Sciatic nerve (tissue), 2 donors: ENCODE data around the gene ENKD1. TPM values are rescaled to one million over a fixed set of nuclear protein-coding genes. Genes with fewer than 3 reads are reported as not detected.
"Not testable (repeated sequence)": the region's sequence is repeated elsewhere in the genome, so short reads cannot be mapped to it uniquely, and the experiment has no call there.

Experiments used
- ATAC-seq: fragments of 200-7000 bp; cut with Tn5 transposase; one replicate; pipeline ENCODE4 v1.9.1; 2020; ENCODE audit warnings: mild to moderate bottlenecking, moderate library complexity
- DNase-seq: peaks from one replicate; pipeline ENCODE4 v3.0.0-alpha.2; 2020; ENCODE audit warnings: low spot score
- intact Hi-C: fragments of 100-400 bp; cut with DNase I; formaldehyde crosslinking; loops from one replicate; pipeline ENCODE4 v1.14.2; 2022
- total RNA-seq: library from RNA; stranded (reverse); fragmentation: NEBNext Ultra II Directional; extraction: Animal tissue kit (Norgen Biotek cat#: 25700); gene quantifications from one replicate; pipeline ENCODE4 v1.2.1, GENCODE V29; 2021
- donor health status: DM: no; HTN: no; CAD: no.
- donor health status: DM: no; HTN: no; CAD: no.

Gene ENKD1
- total RNA-seq: 19.7 TPM

GRCh38 chr16:67666559-67667452 is at the start of gene ENKD1, which contains the start of gene C16orf86:
ENKD1 (minus strand) TSS chr16:67666750; CDS start chr16:67666442, 308 bp downstream.
C16orf86 (plus strand) TSS chr16:67666814; CDS start chr16:67666971, 157 bp downstream.
- peak; percentile 92 for DNase-seq
- ATAC-seq: peak; percentile 76
- intact Hi-C loops: loop anchor here (10.0 kb wide), 1 partner anchor 142 kb away; the partner anchor contains the start of gene RIPOR1

- ATAC-seq: no peak
- intact Hi-C loops: no loop called here
These were observed 49.5 kb upstream of the ENKD1 start for GRCh38 chr16:67716097-67716496.

GRCh38 chr16:67714522-67714921 is 48.0 kb upstream of the ENKD1 start:
- DNase-seq: no peak
- intact Hi-C loops: no loop called here
- ATAC-seq: no peak

More at GRCh38 chr16:67716097-67716496, 49.5 kb upstream of the ENKD1 start:
- no peak for DNase-seq

- ATAC-seq: no peak
- intact Hi-C loops: no loop called here
- no peak for DNase-seq
These were observed 47.2 kb upstream of the ENKD1 start for GRCh38 chr16:67713647-67714273.

GRCh38 chr16:67710607-67711006 is 44.1 kb upstream of the ENKD1 start:
- ATAC-seq: no peak
- DNase-seq: no peak
- intact Hi-C loops: no loop called here

- ATAC-seq (no peak), DNase-seq (no peak)
- intact Hi-C loops: no loop called here
These were observed 42.5 kb upstream of the ENKD1 start for GRCh38 chr16:67709050-67709449.

GRCh38 chr16:67708368-67708771 is 41.8 kb upstream of the ENKD1 start:
- ATAC-seq (no peak), DNase-seq (no peak)
- intact Hi-C loops: no loop called here

GRCh38 chr16:67707790-67708189 is 41.2 kb upstream of the ENKD1 start:
- no peak for ATAC-seq
- intact Hi-C loops: no loop called here
- no peak for DNase-seq

GRCh38 chr16:67707210-67707609 is 40.7 kb upstream of the ENKD1 start:
- ATAC-seq (no peak), DNase-seq (no peak)
- intact Hi-C loops: no loop called here

GRCh38 chr16:67704110-67704509 is 37.6 kb upstream of the ENKD1 start:
- intact Hi-C loops: no loop called here
- ATAC-seq: no peak

GRCh38 chr16:67703626-67704025 is 37.1 kb upstream of the ENKD1 start:
- intact Hi-C loops: no loop called here
- ATAC-seq (no peak), DNase-seq (no peak)

More at GRCh38 chr16:67704110-67704509, 37.6 kb upstream of the ENKD1 start:
- no peak for DNase-seq

GRCh38 chr16:67702130-67702529 is 35.6 kb upstream of the ENKD1 start:
- intact Hi-C loops: no loop called here
- DNase-seq (no peak), ATAC-seq (no peak)

GRCh38 chr16:67701420-67701819 is 34.9 kb upstream of the ENKD1 start:
- DNase-seq: no peak
- intact Hi-C loops: no loop called here
- no peak for ATAC-seq

GRCh38 chr16:67699265-67699664 is 32.7 kb upstream of the ENKD1 start:
- intact Hi-C loops: no loop called here
- no peak for ATAC-seq
- DNase-seq: no peak

GRCh38 chr16:67697422-67698185 is 31.1 kb upstream of the ENKD1 start:
- DNase-seq: no peak
- no peak for ATAC-seq
- intact Hi-C loops: no loop called here

GRCh38 chr16:67694611-67695010 is 28.1 kb upstream of the ENKD1 start:
- intact Hi-C loops: no loop called here
- DNase-seq: no peak
- ATAC-seq: no peak

- ATAC-seq, intact Hi-C loops, DNase-seq: not testable (repeated sequence)
These were observed 27.2 kb upstream of the ENKD1 start for GRCh38 chr16:67693517-67694285.

GRCh38 chr16:67685388-67686112 is 19.0 kb upstream of the ENKD1 start:
- no peak for DNase-seq
- intact Hi-C loops: no loop called here
- no peak for ATAC-seq
